Nephron (organoid): ENCODE results near the gene COL20A1.
"Not testable (repeated sequence)": the region's sequence is repeated elsewhere in the genome, so short reads cannot be mapped to it uniquely, and the experiment has no call there.

Experiments
- H3K27ac Mint-ChIP-seq, 3 experiments: 2 replicates each; pipeline ENCODE4 v1.8.0; 2020; ENCODE audit warnings: mixed read lengths in 3 of 3, mild to moderate bottlenecking in 2 of 3, moderate library complexity in 1 of 3
- H3K27me3 Mint-ChIP-seq: 2 replicates; pipeline ENCODE4 v1.8.0; 2021; ENCODE audit warnings: low read depth, mild to moderate bottlenecking, moderate library complexity, mixed read lengths
- H3K36me3 Mint-ChIP-seq: 2 replicates; pipeline ENCODE4 v1.8.0; 2020; ENCODE audit warnings: low read depth, mixed read lengths
- H3K4me1 Mint-ChIP-seq: 2 replicates; pipeline ENCODE4 v1.8.0; 2020; ENCODE audit warnings: mixed read lengths
- H3K4me3 Mint-ChIP-seq, 3 experiments: 2 replicates each; pipeline ENCODE4 v1.8.0; 2020; ENCODE audit warnings: mild to moderate bottlenecking in 3 of 3, mixed read lengths in 3 of 3, moderate library complexity in 2 of 3
- H3K9me3 Mint-ChIP-seq: 2 replicates; pipeline ENCODE4 v1.8.0; 2020; ENCODE audit warnings: mixed read lengths
- TF ChIP-seq, protein P1 (sequence below), 3 experiments: fragments of 200-600 bp; sonication (generic); IDR thresholded peaks; one replicate each; pipeline ENCODE4 v1.5.0; 2021; ENCODE audit warnings: antibody characterized with exemption in 3 of 3; ENCODE audit not compliant: unreplicated experiment in 3 of 3

Gene COL20A1

GRCh38 chr20:63334356-63334755, 41.4 kb downstream of the COL20A1 start:
- TF ChIP-seq, protein P1, sequence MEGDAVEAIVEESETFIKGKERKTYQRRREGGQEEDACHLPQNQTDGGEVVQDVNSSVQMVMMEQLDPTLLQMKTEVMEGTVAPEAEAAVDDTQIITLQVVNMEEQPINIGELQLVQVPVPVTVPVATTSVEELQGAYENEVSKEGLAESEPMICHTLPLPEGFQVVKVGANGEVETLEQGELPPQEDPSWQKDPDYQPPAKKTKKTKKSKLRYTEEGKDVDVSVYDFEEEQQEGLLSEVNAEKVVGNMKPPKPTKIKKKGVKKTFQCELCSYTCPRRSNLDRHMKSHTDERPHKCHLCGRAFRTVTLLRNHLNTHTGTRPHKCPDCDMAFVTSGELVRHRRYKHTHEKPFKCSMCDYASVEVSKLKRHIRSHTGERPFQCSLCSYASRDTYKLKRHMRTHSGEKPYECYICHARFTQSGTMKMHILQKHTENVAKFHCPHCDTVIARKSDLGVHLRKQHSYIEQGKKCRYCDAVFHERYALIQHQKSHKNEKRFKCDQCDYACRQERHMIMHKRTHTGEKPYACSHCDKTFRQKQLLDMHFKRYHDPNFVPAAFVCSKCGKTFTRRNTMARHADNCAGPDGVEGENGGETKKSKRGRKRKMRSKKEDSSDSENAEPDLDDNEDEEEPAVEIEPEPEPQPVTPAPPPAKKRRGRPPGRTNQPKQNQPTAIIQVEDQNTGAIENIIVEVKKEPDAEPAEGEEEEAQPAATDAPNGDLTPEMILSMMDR (IDR thresholded peaks at IDR 0.05; ENCODE audit: unreplicated experiment in 3 of 3), result no peak
- peaks cover 9% of the 10 kb centered on the region for H3K9me3 Mint-ChIP-seq
- no peak overlapping the region for H3K27ac Mint-ChIP-seq
- peaks cover 18% of the 10 kb centered on the region for H3K27me3 Mint-ChIP-seq
- no peak overlapping the region for H3K4me3 Mint-ChIP-seq
- H3K4me1 Mint-ChIP-seq, result peaks cover 36% of the 10 kb centered on the region
- peaks cover 9% of the 10 kb centered on the region for H3K36me3 Mint-ChIP-seq

GRCh38 chr20:63335060-63335459, 42.1 kb downstream of the COL20A1 start:
- H3K27me3 Mint-ChIP-seq, result peaks cover 18% of the 10 kb centered on the region
- not testable (repeated sequence) for H3K4me3 Mint-ChIP-seq, H3K36me3 Mint-ChIP-seq, H3K27ac Mint-ChIP-seq, H3K9me3 Mint-ChIP-seq
- H3K4me1 Mint-ChIP-seq, result peaks cover 36% of the 10 kb centered on the region

GRCh38 chr20:63335711-63336110, 42.7 kb downstream of the COL20A1 start:
- Mint-ChIP-seq H3K4me1 (peaks cover 33% of the 10 kb centered on the region), H3K27ac (peak overlapping the region; percentile 44 to 80 (median 47)), H3K4me3 (peak overlapping the region in 2 of 3 experiments; percentile 20 to 60), H3K36me3 (peaks cover 9% of the 10 kb centered on the region), H3K9me3 (peaks cover 9% of the 10 kb centered on the region), H3K27me3 (peaks cover 18% of the 10 kb centered on the region)
- TF ChIP-seq, protein P1 (IDR thresholded peaks at IDR 0.05; ENCODE audit: unreplicated experiment in 3 of 3), result no peak

DNA sequence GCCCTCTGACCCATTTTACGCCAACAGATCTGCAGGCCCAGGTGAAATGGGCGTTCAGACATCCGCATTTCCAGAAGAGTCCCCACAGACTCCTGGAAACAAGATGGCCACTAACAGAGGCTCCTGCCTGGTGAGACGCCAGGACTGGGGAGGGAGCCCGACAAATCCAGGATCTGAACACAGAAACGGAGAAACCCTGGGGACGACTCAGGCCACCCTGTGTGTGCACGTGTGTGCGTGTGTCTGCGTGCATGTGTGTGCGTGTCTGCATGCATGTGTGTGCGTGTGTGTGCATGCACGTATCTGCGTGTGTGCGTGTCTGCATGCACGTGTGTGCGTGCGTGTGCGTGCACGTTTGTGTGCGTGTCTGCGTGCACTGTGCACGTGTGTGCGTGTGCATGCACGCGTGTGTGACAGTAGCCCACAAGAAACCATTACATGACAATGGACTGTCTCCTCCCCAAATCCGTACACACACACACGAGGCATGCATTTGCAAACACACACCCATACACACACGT, 43.3 kb downstream of the COL20A1 start:
- H3K4me3 Mint-ChIP-seq, result no peak overlapping the region

DNA sequence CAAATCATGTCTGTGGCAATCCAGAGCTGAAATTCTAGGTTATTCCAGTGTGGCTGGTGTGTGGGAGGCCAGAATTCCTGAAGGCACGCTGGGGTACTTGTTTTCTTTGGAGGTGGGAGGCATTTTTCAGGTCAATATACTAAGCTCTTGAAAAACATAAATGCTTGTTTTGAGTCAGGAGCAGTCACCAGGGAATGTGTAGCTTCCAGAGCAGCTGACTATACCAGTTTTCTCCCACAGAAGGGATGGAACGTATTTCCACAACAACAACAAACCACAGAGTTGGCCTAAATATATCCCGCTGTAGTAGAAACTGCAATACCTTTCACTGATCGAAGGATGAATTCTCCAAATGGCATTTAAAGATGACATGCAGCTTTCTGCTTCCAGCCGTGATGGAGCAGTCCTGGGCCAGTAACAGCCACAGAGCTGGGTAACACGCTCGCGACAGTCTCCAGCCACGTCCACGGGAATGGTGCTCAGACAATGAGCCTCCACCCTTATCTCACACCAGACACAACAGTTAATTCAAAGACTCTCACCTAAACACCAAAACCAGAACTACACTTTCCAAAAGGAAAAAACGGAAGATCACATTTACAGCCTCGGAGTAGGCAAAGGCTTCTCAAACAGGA, 44.9 kb downstream of the COL20A1 start:
- TF ChIP-seq, protein P1 (IDR thresholded peaks at IDR 0.05; ENCODE audit: unreplicated experiment in 3 of 3), result no peak
- peaks cover 37% of the 10 kb centered on the region for H3K4me1 Mint-ChIP-seq
- peaks cover 3% of the 10 kb centered on the region for H3K36me3 Mint-ChIP-seq
- peak overlapping the region in 2 of 3 experiments; percentile 3 to 50 for H3K4me3 Mint-ChIP-seq
- H3K27ac Mint-ChIP-seq, result peak overlapping the region in 2 of 3 experiments; percentile 2 to 57
- peaks cover 5% of the 10 kb centered on the region for H3K9me3 Mint-ChIP-seq
- peaks cover 23% of the 10 kb centered on the region for H3K27me3 Mint-ChIP-seq

More for the DNA sequence above, 43.3 kb downstream of the COL20A1 start:
- H3K27ac Mint-ChIP-seq, result peak overlapping the region in 1 of 3 experiments; percentile 2
- TF ChIP-seq, protein P1 (IDR thresholded peaks at IDR 0.05; ENCODE audit: unreplicated experiment in 3 of 3), result no peak
- H3K9me3 Mint-ChIP-seq, result peaks cover 9% of the 10 kb centered on the region
- peaks cover 32% of the 10 kb centered on the region for H3K4me1 Mint-ChIP-seq
- peaks cover 9% of the 10 kb centered on the region for H3K36me3 Mint-ChIP-seq
- H3K27me3 Mint-ChIP-seq, result peaks cover 21% of the 10 kb centered on the region

GRCh38 chr20:63339154-63340094, 46.4 kb downstream of the COL20A1 start:
- H3K4me3 Mint-ChIP-seq, H3K27ac Mint-ChIP-seq, H3K9me3 Mint-ChIP-seq, H3K36me3 Mint-ChIP-seq: not testable (repeated sequence)
- peaks cover 21% of the 10 kb centered on the region for H3K27me3 Mint-ChIP-seq
- H3K4me1 Mint-ChIP-seq, result peaks cover 44% of the 10 kb centered on the region

GRCh38 chr20:63340158-63340688, 47.2 kb downstream of the COL20A1 start:
- peaks cover 44% of the 10 kb centered on the region for H3K4me1 Mint-ChIP-seq
- not testable (repeated sequence) for H3K4me3 Mint-ChIP-seq, H3K36me3 Mint-ChIP-seq, H3K27ac Mint-ChIP-seq, H3K9me3 Mint-ChIP-seq
- peaks cover 21% of the 10 kb centered on the region for H3K27me3 Mint-ChIP-seq
